Measurements from ENCODE around the gene TTC34. TPM values are rescaled to one million over a fixed set of nuclear protein-coding genes. Genes with fewer than 3 reads are reported as not detected.

The TTC34 gene
- polyA plus RNA-seq, 1 experiment, result 0.11 TPM

GRCh38 chr1:2612591-2613365 lies 188.7 kb downstream of the TTC34 start:
- POLR2A ChIA-PET, result no interaction called here
- H3K36me3 ChIP-seq (ENCODE audit: control insufficient read depth, insufficient read depth, low read length), result no peaks in the 10 kb centered on the region
- no peak for DNase-seq (ENCODE audit: low read depth)
- no peak for TF ChIP-seq CTCF (IDR thresholded peaks at IDR 0.05; ENCODE audit: insufficient read depth, low read depth, low read length)
- H3K4me3 ChIP-seq (ENCODE audit: low read depth, low read length), result no peak overlapping the region
- CTCF ChIA-PET, result no interaction called here
- H3K27me3 ChIP-seq (ENCODE audit: control insufficient read depth, insufficient read depth, low read length), result no peaks in the 10 kb centered on the region

- CTCF ChIA-PET, result no interaction called here
Observed at GRCh38 chr1:2611621-2612437, 189.7 kb downstream of the TTC34 start.

DNA sequence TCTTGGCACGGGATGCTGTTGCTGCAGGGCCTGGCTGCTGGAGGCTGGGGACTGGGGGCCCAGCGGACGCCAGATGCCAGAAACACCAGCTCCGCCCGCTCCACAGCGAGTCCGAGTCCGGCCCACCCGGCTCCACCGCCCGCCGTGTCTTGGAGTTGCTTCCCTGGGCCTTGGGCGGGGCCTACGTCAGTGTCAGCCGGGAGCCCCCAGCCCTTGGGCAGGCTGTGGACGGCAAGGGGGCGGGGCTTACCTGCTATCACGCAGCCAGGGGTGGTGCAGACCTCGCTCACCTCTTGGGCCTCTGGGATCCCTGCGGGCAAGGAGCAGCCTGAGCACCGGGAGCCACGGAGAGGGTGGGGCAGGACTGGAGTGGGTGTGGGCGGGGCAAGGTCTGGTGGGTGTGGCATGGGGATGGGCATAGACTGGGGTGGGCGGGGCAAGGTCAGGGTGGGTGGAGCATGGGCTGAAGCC lies 190.4 kb downstream of the TTC34 start:
- ChIA-PET CTCF (no interaction called here), POLR2A (no interaction called here)
- no peaks in the 10 kb centered on the region for H3K36me3 ChIP-seq (ENCODE audit: control insufficient read depth, insufficient read depth, low read length)
- no peak for TF ChIP-seq CTCF (IDR thresholded peaks at IDR 0.05; ENCODE audit: insufficient read depth, low read depth, low read length)
- no peak for DNase-seq (ENCODE audit: low read depth)
- 0 out of 2 replicates have a peak overlapping the region, but pooled peaks have one; percentile 11 for H3K4me3 ChIP-seq (ENCODE audit: low read depth, low read length)
- no peaks in the 10 kb centered on the region for H3K27me3 ChIP-seq (ENCODE audit: control insufficient read depth, insufficient read depth, low read length)

More at GRCh38 chr1:2611621-2612437, 189.7 kb downstream of the TTC34 start:
- Histone ChIP-seq H3K4me3 (ENCODE audit: low read depth, low read length) (no peak overlapping the region), H3K27me3 (ENCODE audit: control insufficient read depth, insufficient read depth, low read length) (no peaks in the 10 kb centered on the region), H3K36me3 (ENCODE audit: control insufficient read depth, insufficient read depth, low read length) (no peaks in the 10 kb centered on the region)
- DNase-seq (ENCODE audit: low read depth), result no peak
- POLR2A ChIA-PET, result no interaction called here
- no peak for TF ChIP-seq CTCF (IDR thresholded peaks at IDR 0.05; ENCODE audit: insufficient read depth, low read depth, low read length)

GRCh38 chr1:2610036-2610959 lies 191.2 kb downstream of the TTC34 start:
- POLR2A ChIA-PET, result no interaction called here
- CTCF ChIA-PET, result no interaction called here

More at GRCh38 chr1:2610036-2610959, 191.2 kb downstream of the TTC34 start:
- no peak for DNase-seq (ENCODE audit: low read depth)
- Histone ChIP-seq H3K36me3 (ENCODE audit: control insufficient read depth, insufficient read depth, low read length) (no peaks in the 10 kb centered on the region), H3K4me3 (ENCODE audit: low read depth, low read length) (no peak overlapping the region), H3K27me3 (ENCODE audit: control insufficient read depth, insufficient read depth, low read length) (no peaks in the 10 kb centered on the region)
- no peak for TF ChIP-seq CTCF (IDR thresholded peaks at IDR 0.05; ENCODE audit: insufficient read depth, low read depth, low read length)
